Measurements from ENCODE around the gene TIAM2. TPM values are rescaled to one million over a fixed set of nuclear protein-coding genes. Genes with fewer than 3 reads are reported as not detected.

TIAM2 gene
- total RNA-seq, 1 experiment from 2014 or later: 12.9 TPM

- Mint-ChIP-seq H3K27ac (ENCODE audit: unreplicated experiment) (no peak overlapping the region), H3K9me3 (ENCODE audit: low read depth, unreplicated experiment) (no peaks in the 10 kb centered on the region), H3K4me3 (ENCODE audit: low read depth, unreplicated experiment) (no peak overlapping the region), H3K4me1 (ENCODE audit: low read depth, unreplicated experiment) (no peaks in the 10 kb centered on the region), H3K36me3 (ENCODE audit: insufficient read depth, unreplicated experiment) (no peaks in the 10 kb centered on the region), H3K27me3 (ENCODE audit: unreplicated experiment) (no peaks in the 10 kb centered on the region)
- no peak for DNase-seq
- TF ChIP-seq, protein P1, sequence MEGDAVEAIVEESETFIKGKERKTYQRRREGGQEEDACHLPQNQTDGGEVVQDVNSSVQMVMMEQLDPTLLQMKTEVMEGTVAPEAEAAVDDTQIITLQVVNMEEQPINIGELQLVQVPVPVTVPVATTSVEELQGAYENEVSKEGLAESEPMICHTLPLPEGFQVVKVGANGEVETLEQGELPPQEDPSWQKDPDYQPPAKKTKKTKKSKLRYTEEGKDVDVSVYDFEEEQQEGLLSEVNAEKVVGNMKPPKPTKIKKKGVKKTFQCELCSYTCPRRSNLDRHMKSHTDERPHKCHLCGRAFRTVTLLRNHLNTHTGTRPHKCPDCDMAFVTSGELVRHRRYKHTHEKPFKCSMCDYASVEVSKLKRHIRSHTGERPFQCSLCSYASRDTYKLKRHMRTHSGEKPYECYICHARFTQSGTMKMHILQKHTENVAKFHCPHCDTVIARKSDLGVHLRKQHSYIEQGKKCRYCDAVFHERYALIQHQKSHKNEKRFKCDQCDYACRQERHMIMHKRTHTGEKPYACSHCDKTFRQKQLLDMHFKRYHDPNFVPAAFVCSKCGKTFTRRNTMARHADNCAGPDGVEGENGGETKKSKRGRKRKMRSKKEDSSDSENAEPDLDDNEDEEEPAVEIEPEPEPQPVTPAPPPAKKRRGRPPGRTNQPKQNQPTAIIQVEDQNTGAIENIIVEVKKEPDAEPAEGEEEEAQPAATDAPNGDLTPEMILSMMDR (IDR thresholded peaks at IDR 0.05; ENCODE audit: unreplicated experiment): no peak
- CTCF ChIA-PET: interaction anchor here (0.5 kb wide), 1 partner anchor 142 kb away, joined by 3 read pairs; no protein-coding TSS in a partner anchor
- no TSS peak for BruUV-seq (replicated peaks)
- intact Hi-C loops (cut with micrococcal nuclease; ENCODE audit: unreplicated experiment): no loop called here
Measured at GRCh38 chr6:155066921-155067680, 72.0 kb downstream of the TIAM2 start.

DNA sequence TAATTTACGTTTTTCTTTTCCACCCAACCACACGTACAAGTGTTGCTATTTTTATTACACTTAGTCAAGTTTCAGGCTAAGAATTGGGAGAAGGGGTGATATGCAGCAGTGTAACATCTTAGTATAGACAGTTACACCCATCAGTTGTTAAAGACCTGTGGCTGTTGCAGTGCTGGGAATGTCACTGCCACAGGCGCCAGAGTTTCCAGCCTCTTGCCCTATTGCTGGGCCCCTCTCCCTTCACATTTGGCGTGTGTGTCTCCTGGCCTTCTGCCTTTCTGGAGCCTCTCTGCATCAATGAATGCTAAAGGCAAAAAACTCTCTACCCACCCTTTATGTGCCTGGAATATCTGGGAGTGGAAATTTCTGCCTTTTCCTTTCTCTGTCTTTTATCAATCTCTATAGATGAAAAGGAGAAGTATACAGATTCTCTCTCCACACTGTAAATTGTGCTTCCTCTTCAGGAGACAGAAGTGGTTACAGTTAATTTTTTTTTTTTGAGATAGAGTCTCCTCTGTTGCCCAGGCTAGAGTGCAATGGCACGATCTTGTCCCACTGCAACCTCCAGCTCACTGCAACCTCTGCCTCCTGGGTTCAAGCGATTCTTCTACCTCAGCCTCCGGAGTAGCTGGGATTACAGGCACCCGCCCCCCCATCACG, 73.0 kb downstream of the TIAM2 start:
- H3K27me3 Mint-ChIP-seq (ENCODE audit: unreplicated experiment): no peaks in the 10 kb centered on the region
- H3K36me3 Mint-ChIP-seq (ENCODE audit: insufficient read depth, unreplicated experiment): no peaks in the 10 kb centered on the region
- CTCF ChIA-PET: interaction anchor here (1.1 kb wide), 1 partner anchor 53 kb away, joined by 7 read pairs; no protein-coding TSS in a partner anchor
- H3K4me1 Mint-ChIP-seq (ENCODE audit: low read depth, unreplicated experiment): no peaks in the 10 kb centered on the region
- no peaks in the 10 kb centered on the region for H3K9me3 Mint-ChIP-seq (ENCODE audit: low read depth, unreplicated experiment)
- H3K27ac Mint-ChIP-seq (ENCODE audit: unreplicated experiment): no peak overlapping the region
- intact Hi-C loops (cut with micrococcal nuclease; ENCODE audit: unreplicated experiment): no loop called here
- no TSS peak for BruUV-seq (replicated peaks)
- no peak overlapping the region for H3K4me3 Mint-ChIP-seq (ENCODE audit: low read depth, unreplicated experiment)
- DNase-seq: no peak
- TF ChIP-seq, protein P1 (IDR thresholded peaks at IDR 0.05; ENCODE audit: unreplicated experiment): no peak

DNA sequence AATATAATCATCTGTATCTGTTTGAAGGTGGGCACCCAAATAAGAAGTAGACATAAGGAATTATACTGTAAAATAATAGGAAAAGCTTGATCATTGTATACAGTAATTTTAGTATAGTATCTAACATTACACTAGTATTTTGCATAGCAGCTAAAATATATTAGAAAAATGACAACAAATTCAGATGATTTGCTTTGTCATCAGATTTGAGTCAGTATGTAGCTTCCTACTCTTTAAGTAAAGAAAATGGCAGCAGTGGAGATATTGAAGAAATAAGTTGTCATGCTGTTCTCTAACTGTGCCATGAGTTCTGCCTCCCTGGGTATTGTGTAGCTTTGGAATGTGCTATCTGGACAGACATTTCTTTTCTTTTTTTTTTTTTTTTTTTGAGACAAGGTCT, 74.4 kb downstream of the TIAM2 start:
- no peaks in the 10 kb centered on the region for H3K27me3 Mint-ChIP-seq (ENCODE audit: unreplicated experiment)
- H3K9me3 Mint-ChIP-seq (ENCODE audit: low read depth, unreplicated experiment): no peaks in the 10 kb centered on the region
- H3K27ac Mint-ChIP-seq (ENCODE audit: unreplicated experiment): no peak overlapping the region
- intact Hi-C loops (cut with micrococcal nuclease; ENCODE audit: unreplicated experiment): no loop called here
- no peak for DNase-seq
- no peak overlapping the region for H3K4me3 Mint-ChIP-seq (ENCODE audit: low read depth, unreplicated experiment)
- TF ChIP-seq, protein P1 (IDR thresholded peaks at IDR 0.05; ENCODE audit: unreplicated experiment): no peak
- no peaks in the 10 kb centered on the region for H3K36me3 Mint-ChIP-seq (ENCODE audit: insufficient read depth, unreplicated experiment)
- CTCF ChIA-PET: interaction anchor here (0.6 to 0.7 kb wide), 2 partner anchors 21 to 153 kb away, joined by 3 to 5 read pairs; no protein-coding TSS in a partner anchor
- no peaks in the 10 kb centered on the region for H3K4me1 Mint-ChIP-seq (ENCODE audit: low read depth, unreplicated experiment)
- no TSS peak for BruUV-seq (replicated peaks)

DNA sequence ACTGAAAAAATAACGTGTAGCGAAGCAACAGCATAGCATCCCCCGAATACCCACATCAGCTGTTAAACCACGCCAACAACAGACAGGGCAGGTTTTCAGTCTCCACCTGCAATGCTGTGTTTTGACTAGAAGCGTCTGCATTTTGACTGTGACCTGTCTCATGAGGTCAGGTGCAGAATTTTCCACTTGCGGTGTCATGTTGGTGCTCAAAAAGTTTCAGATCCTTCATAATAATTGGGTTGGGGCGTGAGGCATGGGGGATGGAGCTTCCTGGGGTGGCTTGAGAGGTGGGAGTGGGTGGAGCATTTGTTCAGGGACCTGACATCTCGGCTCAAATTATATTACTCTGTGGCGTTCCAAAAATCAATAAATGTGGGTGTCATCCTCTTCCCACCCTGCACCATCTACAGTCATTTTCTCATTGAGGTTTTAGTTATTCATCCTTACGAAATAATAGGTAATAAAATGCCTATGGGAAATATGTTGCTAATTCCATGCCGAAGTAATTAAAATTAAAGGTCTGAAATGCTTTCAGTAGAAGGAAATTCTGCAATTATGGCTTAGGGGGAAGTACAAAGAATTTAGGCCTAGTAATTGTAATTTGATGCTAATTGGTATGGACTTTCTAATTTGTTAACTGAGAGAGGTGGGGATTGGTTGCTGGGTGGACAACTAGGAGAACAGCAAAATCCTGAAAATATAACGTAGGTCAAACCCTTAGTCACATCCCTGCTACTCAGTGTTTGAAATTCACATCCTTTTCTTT, 81.0 kb downstream of the TIAM2 start:
- TF ChIP-seq, protein P1 (IDR thresholded peaks at IDR 0.05; ENCODE audit: unreplicated experiment): no peak
- Mint-ChIP-seq H3K4me3 (ENCODE audit: low read depth, unreplicated experiment) (no peak overlapping the region), H3K27me3 (ENCODE audit: unreplicated experiment) (no peaks in the 10 kb centered on the region), H3K36me3 (ENCODE audit: insufficient read depth, unreplicated experiment) (no peaks in the 10 kb centered on the region), H3K9me3 (ENCODE audit: low read depth, unreplicated experiment) (no peaks in the 10 kb centered on the region), H3K27ac (ENCODE audit: unreplicated experiment) (no peak overlapping the region), H3K4me1 (ENCODE audit: low read depth, unreplicated experiment) (peaks cover 7% of the 10 kb centered on the region)
- intact Hi-C loops (cut with micrococcal nuclease; ENCODE audit: unreplicated experiment): no loop called here
- CTCF ChIA-PET: no interaction called here
- no peak for DNase-seq
- no TSS peak for BruUV-seq (replicated peaks)

Measured in Calu3 (cell line).